HepG2 (cell line): Measurements from ENCODE around the gene TP53TG5. TPM values are rescaled to one million over a fixed set of nuclear protein-coding genes. Genes with fewer than 3 reads are reported as not detected.

ENCODE experiments used
- E2F5 ChIP-seq: sonication (generic); formaldehyde crosslinking; conservative IDR thresholded peaks from 2 replicates; pipeline ENCODE4 v1.4.0; 2020; ENCODE audit warnings: missing genetic modification reagents
- GFI1 ChIP-seq: sonication (generic); formaldehyde crosslinking; IDR thresholded peaks from 2 replicates; pipeline ENCODE4 v1.5.0; 2020; ENCODE audit warnings: missing genetic modification reagents, mild to moderate bottlenecking, borderline replicate concordance
- NFAT5 ChIP-seq: sonication (generic); formaldehyde crosslinking; IDR thresholded peaks from 2 replicates; pipeline ENCODE4 v1.4.0; 2020; ENCODE audit warnings: missing genetic modification reagents
- NFKBIZ ChIP-seq: IDR thresholded peaks from 2 replicates; pipeline ENCODE4 v1.6.1; 2018; ENCODE audit warnings: missing genetic modification reagents, missing compliant biosample characterization
- NR2F6 ChIP-seq, 2 experiments: IDR thresholded peaks; 2 replicates each; pipeline ENCODE4 v1.6.1; 2016; ENCODE audit warnings: antibody characterized with exemption in 1 of 2, mild to moderate bottlenecking in 1 of 2
- PRDM10 ChIP-seq: sonication (generic); formaldehyde crosslinking; IDR thresholded peaks from 2 replicates; pipeline ENCODE4 v1.4.0; 2020; ENCODE audit warnings: low read depth, missing genetic modification reagents
- TRIM24 ChIP-seq: sonication (generic); formaldehyde crosslinking; IDR thresholded peaks from 2 replicates; pipeline ENCODE4 v1.8.0; 2022; ENCODE audit warnings: mild to moderate bottlenecking, missing genetic modification reagents
- TSC22D2 ChIP-seq: sonication (generic); formaldehyde crosslinking; IDR thresholded peaks from 2 replicates; pipeline ENCODE4 v1.5.1; 2020; ENCODE audit warnings: missing genetic modification reagents, mild to moderate bottlenecking, borderline replicate concordance
- ZMAT3 ChIP-seq: sonication (generic); formaldehyde crosslinking; conservative IDR thresholded peaks from 2 replicates; pipeline ENCODE4 v1.7.0; 2021; ENCODE audit warnings: missing genetic modification reagents
- ZNF143 ChIP-seq: sonication (generic); formaldehyde crosslinking; IDR thresholded peaks from 2 replicates; pipeline ENCODE4 v1.4.0; 2020; ENCODE audit warnings: missing genetic modification reagents
- ZNF234 ChIP-seq: sonication (generic); formaldehyde crosslinking; conservative IDR thresholded peaks from 2 replicates; pipeline ENCODE4 v1.5.1; 2020; ENCODE audit warnings: mild to moderate bottlenecking, missing genetic modification reagents
- ZNF564 ChIP-seq: sonication (generic); formaldehyde crosslinking; IDR thresholded peaks from 2 replicates; pipeline ENCODE4 v1.8.1; 2023; ENCODE audit warnings: mild to moderate bottlenecking, missing genetic modification reagents
- ZNF770 ChIP-seq: sonication (generic); formaldehyde crosslinking; IDR thresholded peaks from 2 replicates; pipeline ENCODE4 v1.5.0; 2020; ENCODE audit warnings: mild to moderate bottlenecking, missing genetic modification reagents
- ZNF772 ChIP-seq: sonication (generic); formaldehyde crosslinking; IDR thresholded peaks from 2 replicates; pipeline ENCODE4 v1.5.0; 2020; ENCODE audit warnings: mild to moderate bottlenecking, missing genetic modification reagents
- ZSCAN31 ChIP-seq: sonication (generic); formaldehyde crosslinking; IDR thresholded peaks from 2 replicates; pipeline ENCODE4 v1.5.0; 2020; ENCODE audit warnings: low read depth, mild to moderate bottlenecking, missing genetic modification reagents
- polyA plus RNA-seq, 8 experiments: library from polyadenylated mRNA; depleted of rRNA in 3 of 8; stranded (reverse) in 7 of 8; unstranded in 1 of 8; fragments of >200 nt; fragmentation: Illumina TruSeq in 4 of 8; extraction: Trizol in 4 of 8; gene quantifications; 2 replicates each; pipeline versions ENCODE4 v1.2.1 to v1.2.3, GENCODE V29; 2011 to 2016; ENCODE audit warnings: low read depth in 4 of 8, missing spikeins in 1 of 8, mixed read lengths in 1 of 8; ENCODE audit not compliant: insufficient read depth in 1 of 8
- total RNA-seq, 5 experiments: library from RNA; depleted of rRNA; stranded (reverse); fragments of >200 nt; fragmentation: Illumina TruSeq; extraction: Trizol; gene quantifications; 2 replicates each; pipeline ENCODE4 v1.2.3, GENCODE V29; 2016; ENCODE audit warnings: low read depth in 1 of 5

Gene TP53TG5
- total and polyA plus RNA-seq, 2 of the 13 experiments (the other 11 are each of a cell fraction or from before 2014, with no cell fraction given): 0.11 TPM; not detected in 1

GRCh38 chr20:45415822-45416637 lies 37.9 kb upstream of the TP53TG5 start, which contains the start of gene PIGT (continued):
- TF ChIP-seq PRDM10 (peak; percentile 79; the same call in 1 of the 2 replicates), GFI1 (CRISPR knock-in tag) (no peak; the same call in none of the 2 replicates), E2F5 (CRISPR knock-in tag) (no peak; the same call in 1 of the 2 replicates), ZNF143 (CRISPR knock-in tag) (peak; percentile 90), ZMAT3 (CRISPR knock-in tag) (peak; percentile 97), ZNF772 (peak; percentile 98), NFAT5 (CRISPR knock-in tag) (peak; percentile 85), ZNF234 (no peak), ZSCAN31 (CRISPR knock-in tag) (peak; percentile 97; the same call in 1 of the 2 replicates), NFKBIZ (peak; percentile 81), TSC22D2 (CRISPR knock-in tag) (peak; percentile 82), ZNF770 (CRISPR knock-in tag) (no peak; the same call in 1 of the 2 replicates), NR2F6 (IDR thresholded peaks at IDR 0.05) (no peak; the same call in 1 of the 2 replicates), NR2F6 (CRISPR knock-in tag; IDR thresholded peaks at IDR 0.05) (peak; percentile 49; the same call in 1 of the 2 replicates), TRIM24 (no peak), ZNF564 (peak; percentile 95)
